ENCODE measurements around the gene TREX2.

- no peak for TF ChIP-seq EZH2 (IDR thresholded peaks at IDR 0.05; ENCODE audit: borderline replicate concordance, low read length)
- TF ChIP-seq, protein P1, sequence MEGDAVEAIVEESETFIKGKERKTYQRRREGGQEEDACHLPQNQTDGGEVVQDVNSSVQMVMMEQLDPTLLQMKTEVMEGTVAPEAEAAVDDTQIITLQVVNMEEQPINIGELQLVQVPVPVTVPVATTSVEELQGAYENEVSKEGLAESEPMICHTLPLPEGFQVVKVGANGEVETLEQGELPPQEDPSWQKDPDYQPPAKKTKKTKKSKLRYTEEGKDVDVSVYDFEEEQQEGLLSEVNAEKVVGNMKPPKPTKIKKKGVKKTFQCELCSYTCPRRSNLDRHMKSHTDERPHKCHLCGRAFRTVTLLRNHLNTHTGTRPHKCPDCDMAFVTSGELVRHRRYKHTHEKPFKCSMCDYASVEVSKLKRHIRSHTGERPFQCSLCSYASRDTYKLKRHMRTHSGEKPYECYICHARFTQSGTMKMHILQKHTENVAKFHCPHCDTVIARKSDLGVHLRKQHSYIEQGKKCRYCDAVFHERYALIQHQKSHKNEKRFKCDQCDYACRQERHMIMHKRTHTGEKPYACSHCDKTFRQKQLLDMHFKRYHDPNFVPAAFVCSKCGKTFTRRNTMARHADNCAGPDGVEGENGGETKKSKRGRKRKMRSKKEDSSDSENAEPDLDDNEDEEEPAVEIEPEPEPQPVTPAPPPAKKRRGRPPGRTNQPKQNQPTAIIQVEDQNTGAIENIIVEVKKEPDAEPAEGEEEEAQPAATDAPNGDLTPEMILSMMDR (conservative IDR thresholded peaks at IDR 0.05 in 1 of 2, IDR thresholded peaks at IDR 0.05 in 1 of 2; ENCODE audit: extremely low read depth in 1 of 2, insufficient read depth in 1 of 2, low read depth in 1 of 2, low read length in 2 of 2): no peak
These were observed 47.4 kb downstream of the TREX2 start for GRCh38 chrX:153398275-153398960.
